T1000 (cell line): ENCODE data around the gene MYADM.
A peak's percentile ranks its signal among the peaks of the same experiment; 100 is the strongest.
"Not testable (repeated sequence)": the region's sequence is repeated elsewhere in the genome, so short reads cannot be mapped to it uniquely, and the experiment has no call there.

Experiments used
- DNase-seq: peaks from one replicate; lab custom pipeline; 2025; ENCODE audit warnings: mixed read lengths; lab: John Stamatoyannopoulos, UW

MYADM gene

GRCh38 chr19:53867225-53868090, at the start of gene MYADM:
MYADM (plus strand) TSS chr19:53867883; CDS start chr19:53873530, 5,647 bp downstream.
- peak; percentile 98 for DNase-seq

- DNase-seq: no peak
These were observed 48.9 kb upstream of the MYADM start for GRCh38 chr19:53818756-53819155.

GRCh38 chr19:53819861-53820260, 47.8 kb upstream of the MYADM start:
- DNase-seq: no peak

GRCh38 chr19:53823380-53824120, 44.1 kb upstream of the MYADM start:
- no peak for DNase-seq

- DNase-seq: no peak
These were observed 43.5 kb upstream of the MYADM start, which contains the start of gene NLRP12 for GRCh38 chr19:53824134-53824611. NLRP12 (minus strand) TSS chr19:53824314; CDS start chr19:53824174, 140 bp downstream.

GRCh38 chr19:53826876-53827275, 40.8 kb upstream of the MYADM start:
- no peak for DNase-seq

- no peak for DNase-seq
These were observed 39.2 kb upstream of the MYADM start for GRCh38 chr19:53828531-53828930.

GRCh38 chr19:53832861-53833260, 34.8 kb upstream of the MYADM start:
- not testable (repeated sequence) for DNase-seq

GRCh38 chr19:53838446-53838845, 29.2 kb upstream of the MYADM start:
- DNase-seq: not testable (repeated sequence)

GRCh38 chr19:53840241-53840640, 27.4 kb upstream of the MYADM start:
- not testable (repeated sequence) for DNase-seq

GRCh38 chr19:53840914-53841313, 26.8 kb upstream of the MYADM start:
- not testable (repeated sequence) for DNase-seq

GRCh38 chr19:53844849-53845246, 22.8 kb upstream of the MYADM start:
- DNase-seq: no peak

GRCh38 chr19:53847555-53847954, 20.1 kb upstream of the MYADM start:
- DNase-seq: no peak

- DNase-seq: no peak
These were observed 18.4 kb upstream of the MYADM start for GRCh38 chr19:53849237-53849676.

GRCh38 chr19:53853707-53854106, 14.0 kb upstream of the MYADM start:
- no peak for DNase-seq

GRCh38 chr19:53864308-53864836, 3.3 kb upstream of the MYADM start:
- no peak for DNase-seq

GRCh38 chr19:53865523-53865917, 2.2 kb upstream of the MYADM start:
- DNase-seq: no peak

GRCh38 chr19:53865918-53866864, 1.5 kb upstream of the MYADM start:
- DNase-seq: no peak

GRCh38 chr19:53866865-53867224, 838 bp upstream of the MYADM start:
- no peak for DNase-seq

GRCh38 chr19:53868091-53868891, 608 bp downstream of the MYADM start:
- DNase-seq: no peak
